ENCODE measurements around the gene ZNF616.

The ZNF616 gene

DNA sequence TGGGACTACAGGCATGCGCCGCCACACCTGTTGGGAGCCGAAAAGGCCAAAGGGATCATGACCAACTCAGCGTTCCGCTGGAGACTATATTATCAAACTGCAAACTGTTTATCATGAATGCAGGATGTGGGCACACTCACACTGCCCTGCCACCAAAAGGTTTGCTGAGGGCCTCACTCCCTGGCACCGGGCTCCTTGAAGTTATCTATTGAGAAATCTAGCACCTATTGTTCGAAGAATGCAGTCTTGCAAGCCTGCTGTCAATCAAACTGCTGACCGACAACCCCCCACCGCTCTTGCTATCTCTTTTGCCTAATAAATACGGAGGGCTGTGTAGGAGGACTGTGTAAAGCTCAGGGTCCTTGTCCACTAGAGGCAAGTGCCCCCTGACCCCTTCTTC lies 36.8 kb upstream of the ZNF616 start:
- TF ChIP-seq EZH2phosphoT487 (IDR thresholded peaks at IDR 0.05; ENCODE audit: borderline replicate concordance, low read length), result no peak
- TF ChIP-seq, protein P1, sequence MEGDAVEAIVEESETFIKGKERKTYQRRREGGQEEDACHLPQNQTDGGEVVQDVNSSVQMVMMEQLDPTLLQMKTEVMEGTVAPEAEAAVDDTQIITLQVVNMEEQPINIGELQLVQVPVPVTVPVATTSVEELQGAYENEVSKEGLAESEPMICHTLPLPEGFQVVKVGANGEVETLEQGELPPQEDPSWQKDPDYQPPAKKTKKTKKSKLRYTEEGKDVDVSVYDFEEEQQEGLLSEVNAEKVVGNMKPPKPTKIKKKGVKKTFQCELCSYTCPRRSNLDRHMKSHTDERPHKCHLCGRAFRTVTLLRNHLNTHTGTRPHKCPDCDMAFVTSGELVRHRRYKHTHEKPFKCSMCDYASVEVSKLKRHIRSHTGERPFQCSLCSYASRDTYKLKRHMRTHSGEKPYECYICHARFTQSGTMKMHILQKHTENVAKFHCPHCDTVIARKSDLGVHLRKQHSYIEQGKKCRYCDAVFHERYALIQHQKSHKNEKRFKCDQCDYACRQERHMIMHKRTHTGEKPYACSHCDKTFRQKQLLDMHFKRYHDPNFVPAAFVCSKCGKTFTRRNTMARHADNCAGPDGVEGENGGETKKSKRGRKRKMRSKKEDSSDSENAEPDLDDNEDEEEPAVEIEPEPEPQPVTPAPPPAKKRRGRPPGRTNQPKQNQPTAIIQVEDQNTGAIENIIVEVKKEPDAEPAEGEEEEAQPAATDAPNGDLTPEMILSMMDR (IDR thresholded peaks at IDR 0.05; ENCODE audit: low read depth, low read length, poor library complexity, severe bottlenecking), result no peak
- H3K9me3 ChIP-seq (ENCODE audit: control insufficient read depth, insufficient read depth, low read length), result peaks cover 8% of the 10 kb centered on the region
- H3K9me2 ChIP-seq (replicated peaks; ENCODE audit: control insufficient read depth, low read length), result no peaks in the 10 kb centered on the region
- H3K36me3 ChIP-seq (ENCODE audit: control insufficient read depth, low read length), result no peaks in the 10 kb centered on the region
- no peaks in the 10 kb centered on the region for H3F3A ChIP-seq (ENCODE audit: control insufficient read depth, insufficient read depth)
- H3K4me1 ChIP-seq (ENCODE audit: control insufficient read depth, low read length), result peaks cover 8% of the 10 kb centered on the region
- no peak overlapping the region for H3K4me2 ChIP-seq (ENCODE audit: low read length)
- no peak overlapping the region for H3K4me3 ChIP-seq (ENCODE audit: low read length)
- no peaks in the 10 kb centered on the region for H3K27me3 ChIP-seq (ENCODE audit: control insufficient read depth, low read length)
- no peaks in the 10 kb centered on the region for H3K79me2 ChIP-seq (ENCODE audit: control insufficient read depth, low read length)
- no peaks in the 10 kb centered on the region for H4K20me1 ChIP-seq (ENCODE audit: control insufficient read depth, insufficient read depth, low read depth, low read length)
- H3K27ac ChIP-seq (ENCODE audit: low read depth, low read length), result no peak overlapping the region

DNA sequence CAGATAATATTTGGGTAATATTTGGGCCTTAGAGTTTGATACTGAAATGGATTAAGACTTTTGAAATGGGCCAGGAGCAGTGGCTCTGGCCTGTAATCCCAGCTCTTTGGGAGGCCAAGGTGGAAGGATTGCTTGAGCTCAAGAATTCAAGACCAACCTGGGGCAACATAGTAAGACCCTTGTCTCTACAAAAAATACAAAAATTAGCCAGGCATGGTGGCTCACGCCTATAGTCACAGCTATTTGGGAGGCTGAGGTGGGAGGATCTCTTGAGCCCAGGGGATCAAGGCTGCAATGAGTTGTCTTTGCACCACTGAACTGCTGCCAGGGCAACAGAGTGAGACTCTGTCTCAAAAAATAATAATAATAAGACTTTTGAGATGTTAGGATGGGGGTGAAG lies 32.6 kb upstream of the ZNF616 start:
- H3K4me2 ChIP-seq (ENCODE audit: low read length), result peak overlapping the region; percentile 84
- peaks cover 12% of the 10 kb centered on the region for H3K9me3 ChIP-seq (ENCODE audit: control insufficient read depth, insufficient read depth, low read length)
- peaks cover 6% of the 10 kb centered on the region for H3K79me2 ChIP-seq (ENCODE audit: control insufficient read depth, low read length)
- peaks cover 14% of the 10 kb centered on the region for H3K4me1 ChIP-seq (ENCODE audit: control insufficient read depth, low read length)
- no peak for TF ChIP-seq EZH2phosphoT487 (IDR thresholded peaks at IDR 0.05; ENCODE audit: borderline replicate concordance, low read length)
- TF ChIP-seq, protein P1 (IDR thresholded peaks at IDR 0.05; ENCODE audit: low read depth, low read length, poor library complexity, severe bottlenecking), result no peak
- H3F3A ChIP-seq (ENCODE audit: control insufficient read depth, insufficient read depth), result no peaks in the 10 kb centered on the region
- peak overlapping the region; percentile 86 for H3K4me3 ChIP-seq (ENCODE audit: low read length)
- no peaks in the 10 kb centered on the region for H3K9me2 ChIP-seq (replicated peaks; ENCODE audit: control insufficient read depth, low read length)
- H4K20me1 ChIP-seq (ENCODE audit: control insufficient read depth, insufficient read depth, low read depth, low read length), result no peaks in the 10 kb centered on the region
- no peaks in the 10 kb centered on the region for H3K27me3 ChIP-seq (ENCODE audit: control insufficient read depth, low read length)
- H3K36me3 ChIP-seq (ENCODE audit: control insufficient read depth, low read length), result peaks cover 14% of the 10 kb centered on the region
- no peak overlapping the region for H3K27ac ChIP-seq (ENCODE audit: low read depth, low read length)

DNA sequence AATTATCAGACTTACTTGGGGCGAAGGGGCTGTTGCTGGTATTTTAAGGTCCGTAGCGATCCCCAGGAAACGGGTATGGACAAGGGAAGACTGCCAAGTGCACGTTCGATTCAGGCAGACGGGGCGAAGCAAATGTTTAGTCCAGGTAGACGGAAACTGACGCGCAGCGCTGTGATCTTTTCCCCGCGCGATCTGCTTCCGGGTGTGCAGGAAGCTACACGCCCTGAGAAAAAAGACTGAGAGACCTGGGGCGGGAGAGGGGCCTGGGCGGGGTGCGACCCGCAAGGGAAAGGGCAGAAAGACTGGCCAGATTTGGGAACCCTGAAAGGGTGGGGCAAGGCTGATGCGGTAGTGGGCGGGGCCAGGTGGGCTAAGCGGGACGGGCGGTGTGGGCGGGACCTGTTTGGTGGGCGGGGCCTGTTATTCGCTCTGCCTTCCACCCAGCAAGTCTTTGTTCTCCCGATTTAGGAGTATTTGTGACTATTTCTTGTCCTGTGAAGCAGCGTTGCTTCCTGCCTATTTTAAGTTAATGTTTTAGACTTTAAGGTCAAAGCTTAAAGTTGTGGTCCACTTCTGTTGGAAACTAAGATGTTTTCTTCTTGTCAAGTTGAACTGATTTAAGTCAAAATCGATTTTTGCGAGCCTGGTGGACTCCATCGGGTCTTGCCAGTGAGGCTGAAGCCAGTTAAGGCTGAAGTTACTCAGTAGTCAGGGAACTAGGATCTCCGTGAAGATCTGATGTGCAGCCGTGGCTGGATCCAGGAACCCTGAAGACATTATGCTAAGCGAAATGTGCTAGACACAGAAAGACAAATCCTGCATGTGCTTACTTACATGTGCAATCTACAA lies 31.8 kb upstream of the ZNF616 start, which contains the start of gene ZNF836:
ZNF836 (minus strand) TSS at position 301 of the 849 bp plus-strand sequence. CDS start 3,549 bp downstream, outside the sequence.
- H3K27ac ChIP-seq (ENCODE audit: low read depth, low read length), result peak within 1 kb of the TSS; percentile 4

More for the DNA sequence above, 31.8 kb upstream of the ZNF616 start, which contains the start of gene ZNF836:
- TF ChIP-seq EZH2phosphoT487 (IDR thresholded peaks at IDR 0.05; ENCODE audit: borderline replicate concordance, low read length), result no peak
- TF ChIP-seq, protein P1 (IDR thresholded peaks at IDR 0.05; ENCODE audit: low read depth, low read length, poor library complexity, severe bottlenecking), result no peak
- Histone ChIP-seq H3K4me1 (ENCODE audit: control insufficient read depth, low read length) (peaks cover 14% of the 10 kb centered on the region), H3K27me3 (ENCODE audit: control insufficient read depth, low read length) (no peaks in the 10 kb centered on the region), H3K4me2 (ENCODE audit: low read length) (peak within 1 kb of the TSS; percentile 84), H3F3A (ENCODE audit: control insufficient read depth, insufficient read depth) (no peaks in the 10 kb centered on the region), H3K9me2 (replicated peaks; ENCODE audit: control insufficient read depth, low read length) (no peaks in the 10 kb centered on the region), H3K9me3 (ENCODE audit: control insufficient read depth, insufficient read depth, low read length) (peaks cover 12% of the 10 kb centered on the region), H3K79me2 (ENCODE audit: control insufficient read depth, low read length) (peaks cover 6% of the 10 kb centered on the region), H4K20me1 (ENCODE audit: control insufficient read depth, insufficient read depth, low read depth, low read length) (no peaks in the 10 kb centered on the region), H3K36me3 (ENCODE audit: control insufficient read depth, low read length) (peaks cover 18% of the 10 kb centered on the region), H3K4me3 (ENCODE audit: low read length) (peak within 1 kb of the TSS; percentile 86)

Measured in DOHH2 (cell line).